HG03457 (cell line): ENCODE data around the gene CIAPIN1.

Experiments
- ATAC-seq: cut with Tn5 transposase; IDR thresholded peaks from one replicate; pipeline ENCODE4 v1.9.1; 2021; ENCODE audit warnings: moderate number of reproducible peaks; ENCODE audit not compliant: unreplicated experiment

Gene CIAPIN1

GRCh38 chr16:57476546-57477410 is 29.6 kb upstream of the CIAPIN1 start:
- no peak for ATAC-seq

- peak; percentile 70 for ATAC-seq
These were observed 28.6 kb upstream of the CIAPIN1 start for GRCh38 chr16:57475711-57476339.

GRCh38 chr16:57474671-57475661 is 27.8 kb upstream of the CIAPIN1 start:
- no peak for ATAC-seq

GRCh38 chr16:57473906-57474305 is 26.7 kb upstream of the CIAPIN1 start:
- ATAC-seq = no peak

GRCh38 chr16:57473176-57473840 is 26.1 kb upstream of the CIAPIN1 start:
- no peak for ATAC-seq

GRCh38 chr16:57472665-57473060 is 25.5 kb upstream of the CIAPIN1 start:
- ATAC-seq = no peak

- ATAC-seq = no peak
These were observed 24.9 kb upstream of the CIAPIN1 start for GRCh38 chr16:57471852-57472664.

- ATAC-seq = no peak
These were observed 24.0 kb upstream of the CIAPIN1 start for GRCh38 chr16:57471209-57471608.

- no peak for ATAC-seq
These were observed 23.5 kb upstream of the CIAPIN1 start for GRCh38 chr16:57470711-57471110.

GRCh38 chr16:57469917-57470470 is 22.8 kb upstream of the CIAPIN1 start:
- ATAC-seq = no peak

GRCh38 chr16:57469046-57469445 is 21.9 kb upstream of the CIAPIN1 start:
- ATAC-seq = no peak

GRCh38 chr16:57468346-57468745 is 21.2 kb upstream of the CIAPIN1 start:
- no peak for ATAC-seq

- ATAC-seq = no peak
These were observed 17.3 kb upstream of the CIAPIN1 start for GRCh38 chr16:57464523-57464922.

GRCh38 chr16:57462978-57463362 is 15.8 kb upstream of the CIAPIN1 start:
- peak; percentile 11 for ATAC-seq

GRCh38 chr16:57462209-57462977 is 15.2 kb upstream of the CIAPIN1 start, which contains the start of gene POLR2C:
Gene POLR2C (plus strand): TSS chr16:57462679. CDS start chr16:57462725, 46 bp downstream.
- ATAC-seq = peak; percentile 81

GRCh38 chr16:57452021-57452420 is 4.8 kb upstream of the CIAPIN1 start:
- ATAC-seq = no peak

GRCh38 chr16:57446531-57447185 is 527 bp downstream of the CIAPIN1 start:
- ATAC-seq = no peak

GRCh38 chr16:57445510-57445909 is 1.7 kb downstream of the CIAPIN1 start:
- ATAC-seq = no peak
